Activated T-cell treated with anti-CD3 and anti-CD28 coated beads, Interleukin-2, amount 50 U/mL, for 1 hour (primary cell): ENCODE data around the gene PTGS1.
"Not testable (repeated sequence)": the region's sequence is repeated elsewhere in the genome, so short reads cannot be mapped to it uniquely, and the experiment has no call there.

Experiments used
- DNase-seq: peaks from one replicate; pipeline ENCODE4 v3.0.0-alpha.2; 2020

PTGS1 gene

GRCh38 chr9:122402403-122402871 lies 31.6 kb downstream of the PTGS1 start:
- no peak for DNase-seq

GRCh38 chr9:122402874-122403273 lies 32.0 kb downstream of the PTGS1 start:
- DNase-seq = no peak

GRCh38 chr9:122403381-122404000 lies 32.7 kb downstream of the PTGS1 start:
- no peak for DNase-seq

GRCh38 chr9:122405304-122406069 lies 34.7 kb downstream of the PTGS1 start:
- DNase-seq = not testable (repeated sequence)

- no peak for DNase-seq
These were observed 35.5 kb downstream of the PTGS1 start for GRCh38 chr9:122406070-122406890.

- not testable (repeated sequence) for DNase-seq
These were observed 43.3 kb downstream of the PTGS1 start for GRCh38 chr9:122414108-122414507.

- DNase-seq = no peak
These were observed 47.2 kb downstream of the PTGS1 start for GRCh38 chr9:122418016-122418415.

GRCh38 chr9:122420315-122420714 lies 49.5 kb downstream of the PTGS1 start:
- DNase-seq = no peak

GRCh38 chr9:122425087-122425486 lies 54.3 kb downstream of the PTGS1 start:
- DNase-seq = no peak

- DNase-seq = no peak
These were observed 55.9 kb downstream of the PTGS1 start for GRCh38 chr9:122426723-122427122.

GRCh38 chr9:122442568-122442967 lies 71.7 kb downstream of the PTGS1 start:
- DNase-seq = no peak

- no peak for DNase-seq
These were observed 73.4 kb downstream of the PTGS1 start for GRCh38 chr9:122444041-122444733.
